Adrenal gland (tissue), 19 donors: ENCODE measurements around the gene UFC1. TPM values are rescaled to one million over a fixed set of nuclear protein-coding genes. Genes with fewer than 3 reads are reported as not detected.

Source experiments
- DNase-seq, 7 donors: peaks; one replicate each; pipeline ENCODE4 v3.0.0-alpha.2; 2019 to 2020
- H3K27ac ChIP-seq, 5 donors: fragments of 200-600 bp; sonication (generic) in 4 of 5; 1 replicate in 3 of 5; 2 replicates in 2 of 5; pipeline versions ENCODE4 v1.5.1 to v1.8.0; 2016 to 2020; ENCODE audit warnings: mild to moderate bottlenecking in 1 of 5
- H3K27me3 ChIP-seq: fragments of 200-600 bp; 2 replicates; pipeline ENCODE4 v1.8.0; 2021
- H3K36me3 ChIP-seq, 2 donors: fragments of 200-600 bp; replicated peaks in 1 of 2; 1 replicate in 1 of 2; 2 replicates in 1 of 2; pipeline versions ENCODE4 v1.5.1 to v1.8.0; 2018 to 2022
- H3K4me1 ChIP-seq, 2 donors: fragments of 200-600 bp; replicated peaks in 1 of 2; 1 replicate in 1 of 2; 2 replicates in 1 of 2; pipeline versions ENCODE4 v1.5.1 to v1.8.0; 2018 to 2021
- H3K4me3 ChIP-seq, 4 donors: fragments of 200-600 bp; sonication (generic) in 3 of 4; one replicate each; pipeline ENCODE4 v1.5.1; 2016 to 2018
- H3K9me3 ChIP-seq, 3 donors: fragments of 200-600 bp; sonication (generic) in 1 of 3; replicated peaks in 1 of 3; 1 replicate in 2 of 3; 2 replicates in 1 of 3; pipeline versions ENCODE4 v1.5.1 to v1.8.0; 2016 to 2021
- POLR2A ChIP-seq, 2 donors: fragments of 450-650 bp; IDR thresholded peaks; one replicate each; pipeline ENCODE4 v1.6.1; 2017; ENCODE audit warnings: antibody characterized with exemption in 2 of 2, mild to moderate bottlenecking in 2 of 2, moderate library complexity in 1 of 2
- WGBS, 4 donors: extraction: QIAGEN DNeasy Blood & Tissue Kit in 2 of 4; methylation state at CpG; one replicate each; pipeline versions ENCODE4 v1.1.5 to v1.1.7; 2013 to 2017; 5-methylcytosine and 5-hydroxymethylcytosine counted together
- intact Hi-C, 2 donors: fragments of 100-400 bp; cut with DNase I; formaldehyde crosslinking; loops; one replicate each; pipeline versions ENCODE4 v1.14.1 to v1.15.0; 2022 to 2023
- long read RNA-seq, 10 donors: library from polyadenylated mRNA in 3 of 10; unstranded in 2 of 10; stranded (forward) in 1 of 10; transcript quantifications; one replicate each; pipeline ENCODE4 v2.0.0 and lab custom pipeline, GENCODE V29; 2021 to 2026
- polyA plus RNA-seq, 3 donors: library from polyadenylated mRNA; stranded (reverse); fragments of 200-250 nt in 2 of 3; fragments of 350-450 nt in 1 of 3; fragmentation: Illumina TruSeq in 1 of 3; extraction: RNeasy Lipid Tissue Mini Kit (QIAGEN cat#74804) in 1 of 3; gene quantifications; one replicate each; pipeline ENCODE4 v1.2.3, GENCODE V29; 2013 to 2014
- total RNA-seq, 9 donors: library from RNA; depleted of rRNA in 4 of 9; stranded (reverse); fragments of >200 nt in 4 of 9; fragments of 120-200 nt in 1 of 9; fragmentation: NEBNext Ultra II Directional in 1 of 9; extraction: Animal tissue kit (Norgen Biotek cat#: 25700) in 1 of 9; gene quantifications; one replicate each; pipeline versions ENCODE4 v1.1.0 to v1.2.4, GENCODE V29; 2013 to 2023
- TF ChIP-seq, protein P1 (sequence below), 6 experiments: fragments of 450-650 bp in 4 of 6; fragments of 200-600 bp in 2 of 6; sonication (generic) in 1 of 6; IDR thresholded peaks; 1 replicate in 5 of 6; 2 replicates in 1 of 6; pipeline versions ENCODE4 v1.5.1 to v1.8.0; 2016 to 2021; ENCODE audit warnings: antibody characterized with exemption in 6 of 6, mild to moderate bottlenecking in 2 of 6, moderate library complexity in 1 of 6
- donor health status: healthy with polysubstance abuse.
- donor health status: Bipolar disorder and iron deficiency.
- donor health status: DM: yes; HTN: yes; CAD: no.
- donor health status: DM: no; HTN: no; CAD: no.
- donor health status: DM: no; HTN: no; CAD: no.
- donor health status: DM: yes; HTN: yes; CAD: no.

Gene UFC1
- total RNA-seq (100 to 1,000 TPM in 6 of 9 donors, 10 to 100 TPM in 3; 59.0 to 127 (median 106) TPM), polyA plus RNA-seq (100 to 1,000 TPM; 121 to 166 (median 126) TPM)
- long read RNA-seq, donor 1, transcript UFC1-201 (6 exons, 1,114 nt) = major isoform, 58 of 157 reads
- long read RNA-seq, donor 1, partial matches to known transcripts = 98 of 157 reads
- long read RNA-seq, donor 1, other reads (novel, unspliced or antisense) = 0 of 157 reads
- long read RNA-seq, donor 2, transcript UFC1-201 (6 exons, 1,114 nt) = major isoform, 37 of 116 reads
- long read RNA-seq, donor 2, partial matches to known transcripts = 79 of 116 reads
- long read RNA-seq, donor 2, other reads (novel, unspliced or antisense) = 0 of 116 reads
- long read RNA-seq, donor 3, transcript UFC1-201 (6 exons, 1,114 nt) = major isoform, 51 of 120 reads
- long read RNA-seq, donor 3, partial matches to known transcripts = 67 of 120 reads
- long read RNA-seq, donor 3, other reads (novel, unspliced or antisense) = 0 of 120 reads
- long read RNA-seq, donor 4, transcript UFC1-201 (6 exons, 1,114 nt) = major isoform, 99 of 105 reads
- long read RNA-seq, donor 4, partial matches to known transcripts = 3 of 105 reads
- long read RNA-seq, donor 4, other reads (novel, unspliced or antisense) = 3 of 105 reads
- long read RNA-seq, donor 5, transcript UFC1-201 (6 exons, 1,114 nt) = major isoform, 79 of 87 reads
- long read RNA-seq, donor 5, partial matches to known transcripts = 3 of 87 reads
- long read RNA-seq, donor 5, other reads (novel, unspliced or antisense) = 4 of 87 reads
- long read RNA-seq, donor 6, transcript UFC1-201 (6 exons, 1,114 nt) = major isoform, 64 of 71 reads
- long read RNA-seq, donor 6, partial matches to known transcripts = 3 of 71 reads
- long read RNA-seq, donor 6, other reads (novel, unspliced or antisense) = 3 of 71 reads
- long read RNA-seq, donor 7, transcript UFC1-201 (6 exons, 1,114 nt) = major isoform, 31 of 83 reads
- long read RNA-seq, donor 7, partial matches to known transcripts = 52 of 83 reads
- long read RNA-seq, donor 7, other reads (novel, unspliced or antisense) = 0 of 83 reads
- long read RNA-seq, donor 8, transcript UFC1-201 (6 exons, 1,114 nt) = major isoform, 65 of 161 reads
- long read RNA-seq, donor 8, partial matches to known transcripts = 95 of 161 reads
- long read RNA-seq, donor 8, other reads (novel, unspliced or antisense) = 0 of 161 reads
- long read RNA-seq, donor 9, transcript UFC1-201 (6 exons, 1,114 nt) = major isoform, 58 of 151 reads
- long read RNA-seq, donor 9, partial matches to known transcripts = 91 of 151 reads
- long read RNA-seq, donor 9, other reads (novel, unspliced or antisense) = 0 of 151 reads
- long read RNA-seq, donor 10, transcript UFC1-201 (6 exons, 1,114 nt) = major isoform, 21 of 24 reads
- long read RNA-seq, donor 10, partial matches to known transcripts = 0 of 24 reads
- long read RNA-seq, donor 10, other reads (novel, unspliced or antisense) = 0 of 24 reads

GRCh38 chr1:161153682-161154337 is at the start of gene UFC1:
Gene UFC1 (plus strand): TSS chr1:161153978. CDS start chr1:161153998, 20 bp downstream.
- H3K4me1 ChIP-seq = peaks cover 0 to 14% of the 10 kb centered on the region in 2 donors
- TF ChIP-seq POLR2A (IDR thresholded peaks at IDR 0.05) = peak in 1 of 2 donors; percentile 45
- TF ChIP-seq, protein P1, sequence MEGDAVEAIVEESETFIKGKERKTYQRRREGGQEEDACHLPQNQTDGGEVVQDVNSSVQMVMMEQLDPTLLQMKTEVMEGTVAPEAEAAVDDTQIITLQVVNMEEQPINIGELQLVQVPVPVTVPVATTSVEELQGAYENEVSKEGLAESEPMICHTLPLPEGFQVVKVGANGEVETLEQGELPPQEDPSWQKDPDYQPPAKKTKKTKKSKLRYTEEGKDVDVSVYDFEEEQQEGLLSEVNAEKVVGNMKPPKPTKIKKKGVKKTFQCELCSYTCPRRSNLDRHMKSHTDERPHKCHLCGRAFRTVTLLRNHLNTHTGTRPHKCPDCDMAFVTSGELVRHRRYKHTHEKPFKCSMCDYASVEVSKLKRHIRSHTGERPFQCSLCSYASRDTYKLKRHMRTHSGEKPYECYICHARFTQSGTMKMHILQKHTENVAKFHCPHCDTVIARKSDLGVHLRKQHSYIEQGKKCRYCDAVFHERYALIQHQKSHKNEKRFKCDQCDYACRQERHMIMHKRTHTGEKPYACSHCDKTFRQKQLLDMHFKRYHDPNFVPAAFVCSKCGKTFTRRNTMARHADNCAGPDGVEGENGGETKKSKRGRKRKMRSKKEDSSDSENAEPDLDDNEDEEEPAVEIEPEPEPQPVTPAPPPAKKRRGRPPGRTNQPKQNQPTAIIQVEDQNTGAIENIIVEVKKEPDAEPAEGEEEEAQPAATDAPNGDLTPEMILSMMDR (IDR thresholded peaks at IDR 0.05) = no peak
- H3K27ac ChIP-seq = peak within 1 kb of the TSS; percentile 85 to 95 (median 91)
- H3K27me3 ChIP-seq = no peaks in the 10 kb centered on the region
- 0 to 1% (median 0%) methylated on average over 27 to 33 of the region's 33 CpGs for WGBS, 4 donors
- no peaks in the 10 kb centered on the region for H3K9me3 ChIP-seq
- peak; percentile 72 to 90 (median 83) for DNase-seq
- intact Hi-C loops = no loop called here
- peaks cover 0 to 21% of the 10 kb centered on the region in 2 donors for H3K36me3 ChIP-seq
- peak within 1 kb of the TSS; percentile 9 to 83 (median 77) for H3K4me3 ChIP-seq

DNA sequence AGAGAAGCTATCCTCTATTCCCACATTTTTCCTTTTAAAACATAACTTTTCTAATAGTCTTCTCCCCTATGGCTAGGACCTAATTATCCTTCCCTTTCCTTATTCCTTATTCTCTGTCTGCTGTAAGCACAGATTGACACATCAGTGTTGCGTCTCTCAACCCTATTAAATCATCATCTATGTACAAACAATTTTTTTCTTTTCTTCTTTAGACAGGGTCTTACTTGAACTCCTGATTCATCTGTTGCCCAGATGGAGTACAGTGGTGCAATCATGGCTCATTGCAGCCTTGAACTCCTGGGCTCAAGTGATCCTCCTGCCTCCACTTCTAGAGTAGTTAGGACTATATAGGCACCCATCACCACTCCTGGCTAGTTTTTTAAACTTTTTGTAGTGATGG is 47.3 kb upstream of the UFC1 start:
- 50 to 68% (median 54%) methylated on average over 1 of the region's 1 CpG for WGBS, 4 donors
- TF ChIP-seq POLR2A (IDR thresholded peaks at IDR 0.05) = no peak
- TF ChIP-seq, protein P1 (IDR thresholded peaks at IDR 0.05) = no peak
- Histone ChIP-seq H3K4me3 (no peak overlapping the region), H3K9me3 (no peaks in the 10 kb centered on the region), H3K27me3 (no peaks in the 10 kb centered on the region), H3K36me3 (peaks cover 0 to 5% of the 10 kb centered on the region in 2 donors), H3K4me1 (peaks cover 0 to 5% of the 10 kb centered on the region in 2 donors), H3K27ac (no peak overlapping the region)
- intact Hi-C loops = no loop called here
- DNase-seq = no peak

- Histone ChIP-seq H3K4me1 (peaks cover 2 to 36% of the 10 kb centered on the region in 2 donors), H3K27ac (no peak overlapping the region), H3K36me3 (no peaks in the 10 kb centered on the region), H3K27me3 (no peaks in the 10 kb centered on the region), H3K4me3 (no peak overlapping the region), H3K9me3 (no peaks in the 10 kb centered on the region)
- TF ChIP-seq, protein P1 (IDR thresholded peaks at IDR 0.05) = no peak
- no peak for TF ChIP-seq POLR2A (IDR thresholded peaks at IDR 0.05)
- DNase-seq = no peak
- intact Hi-C loops = no loop called here
- 93 to 100% (median 98%) methylated on average over 1 to 3 of the region's 3 CpGs for WGBS, 4 donors
Observed at GRCh38 chr1:161111117-161111516, 42.7 kb upstream of the UFC1 start.
